ENCODE measurements around the gene NSL1.

NSL1 gene

DNA sequence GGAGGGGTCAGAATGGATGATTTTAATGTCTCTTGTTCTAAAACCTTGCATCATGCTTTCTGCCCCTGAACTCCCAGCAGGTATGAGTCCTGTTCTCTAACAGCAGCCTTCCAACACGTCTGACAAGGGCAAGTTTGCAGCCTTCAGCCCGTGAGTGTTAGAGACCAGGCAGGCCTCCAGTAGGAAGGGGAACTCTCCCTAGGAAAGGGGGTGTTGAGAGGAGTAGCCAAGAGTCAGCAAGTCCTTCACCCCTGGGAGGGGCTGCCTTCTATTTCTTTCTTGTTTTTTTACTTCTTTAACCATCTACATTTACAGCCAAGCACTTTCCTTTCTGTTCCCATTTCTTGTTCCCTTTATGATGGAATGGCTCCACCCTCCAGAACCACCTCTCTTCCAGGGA lies 106.1 kb downstream of the NSL1 start:
- DNase-seq (ENCODE audit: low read depth), result no peak

DNA sequence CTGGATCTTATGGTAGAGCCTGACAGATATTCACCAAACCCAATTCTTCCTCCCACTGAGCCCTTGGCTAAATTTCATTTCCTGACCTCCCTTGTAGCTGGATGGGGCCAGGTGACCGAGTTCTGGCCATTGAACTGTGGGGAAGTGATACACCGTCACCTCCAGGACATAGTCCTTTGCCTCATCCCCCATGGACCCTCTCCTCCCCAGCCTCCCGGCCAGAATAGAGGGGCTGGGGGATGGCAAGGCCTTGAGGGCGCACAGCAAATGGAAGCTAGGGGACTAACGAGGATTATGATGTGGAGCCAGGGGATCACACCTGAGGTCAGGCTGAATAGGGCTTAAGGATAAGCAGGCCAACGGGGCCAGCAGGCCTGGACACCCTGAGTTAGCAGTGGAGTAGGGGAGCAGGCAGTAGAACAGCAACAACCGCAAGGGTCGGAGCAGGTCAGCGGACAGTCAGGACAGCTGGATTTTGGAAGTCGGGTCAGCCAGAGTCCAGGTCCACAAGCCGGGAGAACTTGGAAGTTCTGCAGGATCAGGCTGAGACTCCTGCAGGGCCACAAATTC lies 107.0 kb downstream of the NSL1 start:
- DNase-seq (ENCODE audit: low read depth), result no peak

DNA sequence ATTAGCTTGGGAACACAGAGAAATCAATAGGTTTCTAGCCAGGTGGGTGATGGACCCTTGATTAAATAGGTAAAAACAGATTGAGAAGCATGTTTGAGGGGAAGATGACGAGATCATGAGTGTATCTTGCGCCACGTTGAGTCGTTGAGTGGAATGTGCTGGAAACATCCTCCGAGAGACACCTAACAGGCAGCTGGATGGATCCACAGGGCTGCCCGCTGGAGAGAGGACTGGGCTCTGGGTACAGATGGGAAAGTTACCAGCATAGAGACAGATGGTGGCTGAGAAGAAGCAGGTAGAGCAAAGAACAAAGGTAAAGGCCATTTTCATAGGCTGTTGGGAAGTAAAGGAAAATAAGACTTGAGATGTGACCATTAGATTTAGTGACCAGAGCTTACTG lies 107.5 kb downstream of the NSL1 start:
- no peak for DNase-seq (ENCODE audit: low read depth)

DNA sequence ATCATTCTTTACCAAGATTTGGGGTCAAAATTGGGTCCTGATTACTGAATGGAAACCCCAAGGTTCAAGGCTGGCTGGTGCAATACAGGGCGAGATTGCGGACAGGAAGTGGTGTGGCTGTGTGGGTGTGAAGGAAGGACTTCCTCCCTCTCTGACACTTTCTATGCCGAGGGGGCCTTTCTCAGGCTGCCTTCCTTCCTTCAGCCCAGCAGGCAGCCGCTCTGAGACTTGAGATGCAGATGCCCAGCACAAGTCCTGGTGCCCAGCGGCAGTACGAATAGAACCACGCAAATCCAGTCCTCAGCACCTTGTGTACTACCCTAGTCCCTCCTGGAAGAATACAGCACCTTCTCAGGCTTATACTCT lies 108.2 kb downstream of the NSL1 start:
- no peak for DNase-seq (ENCODE audit: low read depth)

DNA sequence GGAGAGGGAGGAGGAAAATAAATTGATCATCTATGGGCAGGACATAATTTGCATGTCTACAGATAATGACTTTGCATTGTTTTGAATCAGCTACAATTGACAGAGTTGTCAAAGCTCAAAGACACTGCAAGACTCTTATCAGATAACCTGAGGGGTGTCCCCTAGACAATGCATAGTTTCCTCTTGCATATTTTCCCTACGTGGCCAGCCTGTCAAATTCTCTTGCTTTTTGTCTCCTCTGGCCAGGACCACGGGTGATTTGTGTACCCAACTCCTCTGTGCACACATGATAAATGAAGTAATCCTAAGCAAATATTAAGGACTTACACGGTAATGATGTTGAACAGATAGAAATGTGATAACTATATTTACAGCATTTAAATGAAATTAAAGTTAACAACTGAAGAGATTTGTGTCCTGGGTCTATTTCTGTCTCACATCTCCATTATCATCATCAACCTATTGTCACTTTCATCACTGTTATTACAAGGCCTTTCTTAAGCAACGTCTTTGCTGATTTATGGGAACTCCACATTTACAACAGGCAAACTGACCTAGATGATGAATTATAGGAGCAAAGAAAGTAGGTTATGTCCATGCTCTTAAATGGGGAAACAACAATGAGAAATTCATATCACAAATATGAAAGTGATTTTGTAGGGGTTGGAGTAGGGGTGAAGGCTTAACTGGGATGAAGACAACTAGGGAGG lies 110.7 kb downstream of the NSL1 start:
- DNase-seq (ENCODE audit: low read depth), result no peak

DNA sequence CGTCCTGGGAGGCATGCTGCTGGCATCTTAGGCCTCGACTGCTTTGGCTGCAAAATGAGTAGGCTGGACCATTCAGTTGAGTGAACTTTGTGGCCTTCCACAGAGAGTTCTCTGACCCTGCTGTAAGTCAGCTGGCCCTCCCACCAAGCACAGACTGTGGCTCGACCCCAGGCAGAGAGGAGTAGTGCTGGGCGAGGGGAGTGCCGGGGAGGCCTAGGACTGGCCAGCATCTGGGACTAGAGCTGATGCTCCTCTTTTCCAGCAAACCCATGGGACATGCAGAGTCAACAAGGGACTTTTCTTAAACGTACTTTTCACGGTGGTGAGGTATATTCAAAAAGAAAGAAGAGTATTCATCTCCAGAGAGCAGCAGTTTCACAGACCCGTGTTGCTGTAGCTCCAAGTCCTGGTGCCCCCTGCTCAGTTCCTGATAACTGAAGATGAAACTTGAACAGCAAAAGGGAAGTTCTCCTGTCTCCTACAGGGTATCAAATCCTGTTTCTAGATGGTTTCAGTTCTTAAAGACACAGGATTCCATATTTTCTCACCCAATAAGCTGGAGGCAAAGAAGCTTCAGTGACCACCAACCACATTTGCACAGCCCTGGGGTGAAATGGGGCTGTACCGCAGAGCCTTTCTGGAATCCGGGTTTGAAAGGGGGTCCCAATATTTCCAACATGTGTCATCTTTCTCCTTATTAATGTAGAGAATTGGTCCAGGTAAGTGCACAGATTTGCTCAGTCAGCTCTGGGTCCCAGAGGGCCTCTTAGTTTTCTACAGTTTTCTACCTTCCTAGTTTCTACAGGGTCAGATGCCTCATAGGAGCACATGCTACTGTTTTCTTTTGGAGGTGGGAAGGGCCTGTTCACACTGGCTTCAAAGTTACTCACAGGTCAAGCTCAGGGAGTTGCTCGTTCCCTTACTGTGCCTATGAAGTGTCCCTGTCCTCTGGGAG lies 112.8 kb downstream of the NSL1 start:
- no peak for DNase-seq (ENCODE audit: low read depth)

DNA sequence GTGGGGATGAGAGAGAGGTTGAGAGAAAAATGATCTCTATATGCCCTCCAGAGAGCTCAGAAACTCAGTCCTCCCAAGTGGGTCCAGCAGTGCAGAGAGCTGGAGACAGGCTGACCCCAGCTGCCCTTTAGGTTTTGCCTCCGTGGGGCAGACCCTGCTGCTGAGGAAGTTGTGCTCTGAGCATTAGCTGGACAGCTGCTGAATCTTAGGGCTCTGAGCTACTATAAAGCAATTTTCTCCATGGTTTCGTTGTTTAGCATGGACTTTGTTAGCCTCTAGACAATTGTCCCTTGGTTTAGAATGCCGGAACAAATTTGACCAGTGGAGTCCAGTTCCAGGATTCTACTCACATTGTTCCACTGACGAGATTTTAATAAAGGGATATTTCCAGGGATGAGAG lies 114.0 kb downstream of the NSL1 start:
- DNase-seq (ENCODE audit: low read depth), result no peak

DNA sequence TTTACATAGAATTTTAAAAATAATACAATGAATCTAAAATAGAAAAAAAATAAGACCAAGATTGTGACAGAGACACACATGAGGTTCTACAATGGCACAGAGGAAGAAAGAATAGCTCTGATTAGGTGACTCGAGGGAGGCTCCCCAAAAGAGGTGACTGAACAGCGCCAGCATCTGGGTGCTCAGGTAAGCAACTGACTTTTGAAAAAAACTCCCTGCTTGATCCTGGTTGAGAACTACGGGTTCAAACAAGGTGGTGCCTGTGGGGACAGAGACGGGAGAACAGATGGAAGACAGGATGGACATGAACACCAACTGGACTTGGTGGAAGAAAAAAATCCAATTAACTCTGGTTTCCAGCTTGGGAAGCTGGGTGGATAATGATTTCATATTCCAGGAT lies 114.4 kb downstream of the NSL1 start:
- no peak for DNase-seq (ENCODE audit: low read depth)
